Neutrophil (primary cell): Measurements from ENCODE around the gene TTC17.

Experiments
- H3K27ac ChIP-seq: fragments of 200-600 bp; sonication (generic); 2 replicates; pipeline ENCODE4 v1.5.1; 2016; ENCODE audit warnings: mild to moderate bottlenecking, moderate library complexity
- H3K27me3 ChIP-seq: fragments of 200-600 bp; sonication (generic); 2 replicates; pipeline ENCODE4 v1.6.0; 2016; ENCODE audit warnings: mild to moderate bottlenecking
- H3K36me3 ChIP-seq: fragments of 200-600 bp; sonication (generic); 2 replicates; pipeline ENCODE4 v1.5.1; 2017
- H3K4me1 ChIP-seq, 2 experiments: fragments of 200-600 bp in 1 of 2; sonication (generic) in 1 of 2; 1 replicate in 1 of 2; 2 replicates in 1 of 2; pipeline versions ENCODE4 v1.5.1 to v1.6.1; 2013 to 2016; ENCODE audit warnings: low read depth in 1 of 2, low read length in 1 of 2, mild to moderate bottlenecking in 1 of 2, moderate library complexity in 1 of 2; ENCODE audit not compliant: control insufficient read depth in 1 of 2, insufficient read depth in 1 of 2
- H3K4me3 ChIP-seq, 2 experiments: fragments of 200-600 bp in 1 of 2; sonication (generic) in 1 of 2; 1 replicate in 1 of 2; 2 replicates in 1 of 2; pipeline ENCODE4 v1.5.1; 2013 to 2016; ENCODE audit warnings: low read depth in 1 of 2, low read length in 1 of 2, mild to moderate bottlenecking in 1 of 2, moderate library complexity in 1 of 2
- H3K9me3 ChIP-seq: fragments of 200-600 bp; sonication (generic); 2 replicates; pipeline ENCODE4 v1.5.1; 2016
- TF ChIP-seq, protein P1 (sequence below): fragments of 200-600 bp; sonication (generic); IDR thresholded peaks from 2 replicates; pipeline ENCODE4 v1.5.1; 2016; ENCODE audit warnings: antibody characterized with exemption

TTC17 gene

DNA sequence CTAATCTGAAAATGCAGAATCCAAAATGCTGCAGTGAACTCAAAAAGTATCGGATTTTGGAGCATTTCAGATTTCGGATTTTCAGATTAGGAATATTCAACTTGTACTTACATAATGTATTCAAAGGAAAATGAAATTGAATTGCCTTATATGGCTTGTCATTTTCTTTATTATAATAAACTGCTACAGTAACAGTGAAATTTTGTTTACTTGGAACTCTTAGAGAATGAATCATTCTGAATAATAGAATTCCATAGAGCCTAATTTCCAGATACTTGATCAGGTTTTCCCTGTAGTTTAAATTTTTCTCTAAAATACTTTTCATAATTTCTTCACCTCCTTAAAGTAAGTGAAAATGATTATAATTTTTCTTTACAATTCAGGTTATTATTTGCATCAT, 17.3 kb downstream of the TTC17 start:
- H3K27me3 ChIP-seq: no peaks in the 10 kb centered on the region
- H3K4me1 ChIP-seq: no peaks in the 10 kb centered on the region
- H3K27ac ChIP-seq: no peak overlapping the region
- no peaks in the 10 kb centered on the region for H3K9me3 ChIP-seq
- TF ChIP-seq, protein P1, sequence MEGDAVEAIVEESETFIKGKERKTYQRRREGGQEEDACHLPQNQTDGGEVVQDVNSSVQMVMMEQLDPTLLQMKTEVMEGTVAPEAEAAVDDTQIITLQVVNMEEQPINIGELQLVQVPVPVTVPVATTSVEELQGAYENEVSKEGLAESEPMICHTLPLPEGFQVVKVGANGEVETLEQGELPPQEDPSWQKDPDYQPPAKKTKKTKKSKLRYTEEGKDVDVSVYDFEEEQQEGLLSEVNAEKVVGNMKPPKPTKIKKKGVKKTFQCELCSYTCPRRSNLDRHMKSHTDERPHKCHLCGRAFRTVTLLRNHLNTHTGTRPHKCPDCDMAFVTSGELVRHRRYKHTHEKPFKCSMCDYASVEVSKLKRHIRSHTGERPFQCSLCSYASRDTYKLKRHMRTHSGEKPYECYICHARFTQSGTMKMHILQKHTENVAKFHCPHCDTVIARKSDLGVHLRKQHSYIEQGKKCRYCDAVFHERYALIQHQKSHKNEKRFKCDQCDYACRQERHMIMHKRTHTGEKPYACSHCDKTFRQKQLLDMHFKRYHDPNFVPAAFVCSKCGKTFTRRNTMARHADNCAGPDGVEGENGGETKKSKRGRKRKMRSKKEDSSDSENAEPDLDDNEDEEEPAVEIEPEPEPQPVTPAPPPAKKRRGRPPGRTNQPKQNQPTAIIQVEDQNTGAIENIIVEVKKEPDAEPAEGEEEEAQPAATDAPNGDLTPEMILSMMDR: no peak
- H3K36me3 ChIP-seq: peaks cover 15% of the 10 kb centered on the region
- no peak overlapping the region for H3K4me3 ChIP-seq

DNA sequence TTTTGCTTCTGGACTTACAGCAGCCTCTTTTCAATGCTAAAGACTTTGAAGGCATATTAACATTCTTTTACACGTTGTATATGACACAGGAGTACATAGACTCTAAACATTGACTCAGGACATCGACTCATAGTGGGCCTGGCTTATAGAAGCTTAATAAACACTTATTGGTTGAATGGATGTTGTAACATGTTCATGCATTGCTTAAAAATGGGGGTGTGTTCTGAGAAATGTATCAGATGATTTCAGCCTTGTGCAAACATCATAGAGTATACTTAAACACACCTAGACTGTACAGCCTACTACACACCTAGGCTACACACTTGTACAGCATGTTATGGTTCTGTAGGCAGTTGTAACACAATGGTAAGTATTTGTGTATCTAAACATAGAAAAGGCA, 17.9 kb downstream of the TTC17 start:
- no peaks in the 10 kb centered on the region for H3K9me3 ChIP-seq
- no peaks in the 10 kb centered on the region for H3K27me3 ChIP-seq
- no peak overlapping the region for H3K27ac ChIP-seq

DNA sequence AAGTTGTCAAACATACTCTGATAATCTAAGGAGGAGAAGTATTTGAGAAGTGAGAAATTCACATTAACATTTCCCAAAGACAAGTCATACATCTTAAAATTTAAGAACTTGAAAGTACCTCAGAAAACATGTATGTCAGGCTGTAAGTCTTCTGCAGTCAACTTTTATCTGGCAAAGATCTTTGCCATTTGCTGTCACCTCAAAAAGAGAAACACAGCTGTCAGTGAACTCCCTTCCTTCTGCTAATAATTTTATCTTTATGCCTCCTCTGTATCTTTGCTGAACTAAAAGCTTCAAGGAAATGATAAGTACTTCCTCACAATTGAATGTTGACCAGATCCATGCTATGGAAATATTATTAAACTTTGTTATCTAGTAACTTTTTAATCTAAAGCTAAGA, 18.7 kb downstream of the TTC17 start:
- H3K27ac ChIP-seq: no peak overlapping the region
- H3K27me3 ChIP-seq: no peaks in the 10 kb centered on the region
- no peaks in the 10 kb centered on the region for H3K4me1 ChIP-seq
- no peak overlapping the region for H3K4me3 ChIP-seq
- peaks cover 8% of the 10 kb centered on the region for H3K36me3 ChIP-seq
- TF ChIP-seq, protein P1: no peak
- no peaks in the 10 kb centered on the region for H3K9me3 ChIP-seq

More for the DNA sequence above, 17.9 kb downstream of the TTC17 start:
- no peak overlapping the region for H3K4me3 ChIP-seq
- H3K36me3 ChIP-seq: peaks cover 12% of the 10 kb centered on the region
- TF ChIP-seq, protein P1: no peak
- H3K4me1 ChIP-seq: no peaks in the 10 kb centered on the region

DNA sequence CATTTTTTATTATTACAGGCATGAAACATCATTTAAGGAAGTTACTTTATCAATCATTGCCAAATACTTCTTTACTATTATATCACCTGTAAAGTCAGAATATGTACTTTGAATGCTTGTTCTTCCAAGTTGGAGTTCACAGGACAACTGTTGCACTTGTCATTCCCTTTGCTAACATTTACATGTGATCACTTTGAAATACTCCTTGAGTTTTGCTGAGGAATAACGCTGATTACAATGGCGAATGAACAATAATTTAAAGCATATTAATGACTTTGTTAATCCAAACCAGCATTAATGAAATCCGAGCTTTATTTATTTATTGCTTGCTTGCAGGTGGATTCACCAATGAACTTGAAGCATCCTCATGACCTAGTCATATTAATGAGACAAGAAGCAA, 20.2 kb downstream of the TTC17 start:
- Histone ChIP-seq H3K4me1 (no peaks in the 10 kb centered on the region), H3K27me3 (no peaks in the 10 kb centered on the region), H3K36me3 (peaks cover 8% of the 10 kb centered on the region), H3K4me3 (no peak overlapping the region), H3K27ac (no peak overlapping the region), H3K9me3 (no peaks in the 10 kb centered on the region)
- TF ChIP-seq, protein P1: no peak

DNA sequence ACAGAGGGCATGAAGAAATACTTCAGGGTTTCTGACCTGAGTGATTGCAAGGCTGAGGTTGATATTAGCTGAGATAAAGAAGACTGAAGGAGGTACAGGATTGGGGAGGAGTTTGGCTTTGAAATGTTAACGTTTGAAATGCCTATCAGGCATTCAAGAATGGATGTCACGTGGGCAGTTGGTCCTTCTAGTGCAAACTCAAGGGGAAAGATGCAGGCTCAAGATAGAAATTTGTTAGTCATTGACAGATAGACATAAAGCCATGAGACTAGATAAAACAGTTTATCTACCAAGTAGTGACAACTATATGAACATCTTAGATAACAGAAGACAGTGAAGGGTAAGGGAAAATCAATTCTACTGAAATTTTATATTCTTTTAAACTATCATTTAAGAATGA, 23.1 kb downstream of the TTC17 start:
- Histone ChIP-seq H3K27ac (no peak overlapping the region), H3K4me1 (no peaks in the 10 kb centered on the region), H3K36me3 (peaks cover 8% of the 10 kb centered on the region), H3K9me3 (no peaks in the 10 kb centered on the region), H3K27me3 (no peaks in the 10 kb centered on the region), H3K4me3 (no peak overlapping the region)
- TF ChIP-seq, protein P1: no peak

DNA sequence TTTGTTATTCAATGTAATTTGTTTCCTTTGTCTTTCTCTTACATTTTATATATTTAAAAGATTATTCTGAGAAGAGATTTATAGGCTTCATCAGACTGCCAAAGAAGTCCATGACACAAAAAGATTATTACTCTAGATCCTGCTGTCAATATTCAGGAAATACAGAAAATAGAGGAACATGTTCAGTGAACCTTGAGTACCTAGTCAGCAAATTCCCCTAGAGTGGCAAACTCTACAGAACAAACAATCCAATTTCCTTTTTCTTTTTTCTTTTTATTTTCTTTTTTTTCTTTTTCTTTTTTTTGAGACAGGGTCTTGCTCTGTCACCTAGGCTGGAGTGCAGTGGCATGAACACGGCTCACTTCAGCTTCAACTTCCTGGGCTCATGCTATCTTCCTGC, 23.9 kb downstream of the TTC17 start:
- no peak overlapping the region for H3K4me3 ChIP-seq
- H3K4me1 ChIP-seq: no peaks in the 10 kb centered on the region
- H3K27me3 ChIP-seq: no peaks in the 10 kb centered on the region
- TF ChIP-seq, protein P1: no peak
- no peaks in the 10 kb centered on the region for H3K9me3 ChIP-seq
- peaks cover 8% of the 10 kb centered on the region for H3K36me3 ChIP-seq
- H3K27ac ChIP-seq: no peak overlapping the region
